Ectodermal cell (in vitro differentiated cells): ENCODE results near the gene PKD2L2. TPM values are rescaled to one million over a fixed set of nuclear protein-coding genes. Genes with fewer than 3 reads are reported as not detected.
"Not testable (repeated sequence)": the region's sequence is repeated elsewhere in the genome, so short reads cannot be mapped to it uniquely, and the experiment has no call there.

Source experiments
- H3K27ac ChIP-seq: 2 replicates; pipeline ENCODE4 v1.7.0; 2013; ENCODE audit warnings: mild to moderate bottlenecking, low read depth, low read length; ENCODE audit not compliant: insufficient read depth, poor library complexity, severe bottlenecking
- H3K27me3 ChIP-seq: 2 replicates; pipeline ENCODE4 v1.7.0; 2013; ENCODE audit warnings: mild to moderate bottlenecking, low read length; ENCODE audit not compliant: insufficient read depth, control insufficient read depth, poor library complexity, severe bottlenecking
- H3K36me3 ChIP-seq: one replicate; pipeline ENCODE4 v1.7.0; 2013; ENCODE audit warnings: low read length; ENCODE audit not compliant: control insufficient read depth, insufficient read depth
- H3K4me1 ChIP-seq: one replicate; pipeline ENCODE4 v1.7.0; 2013; ENCODE audit warnings: low read length; ENCODE audit not compliant: control insufficient read depth, insufficient read depth
- H3K4me3 ChIP-seq: 2 replicates; pipeline ENCODE4 v1.7.0; 2013; ENCODE audit warnings: low read depth, low read length, control low read depth; ENCODE audit not compliant: insufficient read depth
- H3K9me3 ChIP-seq: 2 replicates; pipeline ENCODE4 v1.7.0; 2013; ENCODE audit warnings: mild to moderate bottlenecking, low read length, moderate library complexity; ENCODE audit not compliant: control insufficient read depth
- WGBS, 2 experiments: methylation state at CpG; one replicate each; pipeline ENCODE4 v1.1.7; 2013; ENCODE audit warnings: missing lambda C conversion rate in 2 of 2; 5-methylcytosine and 5-hydroxymethylcytosine counted together
- polyA plus RNA-seq, 4 experiments: library from polyadenylated mRNA; stranded (reverse); fragments of 50-300 nt; gene quantifications; one replicate each; pipeline ENCODE4 v1.2.3, GENCODE V29; 2013

Gene PKD2L2
- not detected for polyA plus RNA-seq (2013, experiment 1 of 4)
- not detected for polyA plus RNA-seq (2013, experiment 2 of 4)
- not detected for polyA plus RNA-seq (2013, experiment 3 of 4)
- not detected for polyA plus RNA-seq (2013, experiment 4 of 4)

GRCh38 chr5:137888863-137889759 lies at the start of gene PKD2L2:
TSS of gene PKD2L2 (plus strand) at chr5:137889457. CDS start at chr5:137889492, 35 bp downstream.
- Histone ChIP-seq H3K36me3 (no peaks in the 10 kb centered on the region), H3K4me3 (peak within 1 kb of the TSS; percentile 26), H3K4me1 (peaks cover 10% of the 10 kb centered on the region), H3K27me3 (no peaks in the 10 kb centered on the region), H3K27ac (peak within 1 kb of the TSS; percentile 77), H3K9me3 (no peaks in the 10 kb centered on the region)
- 51 to 54% methylated on average over 59 of the region's 59 CpGs for WGBS, 2 experiments

- Histone ChIP-seq H3K4me3 (no peak overlapping the region), H3K27ac (no peak overlapping the region), H3K9me3 (no peaks in the 10 kb centered on the region), H3K4me1 (no peaks in the 10 kb centered on the region), H3K36me3 (no peaks in the 10 kb centered on the region), H3K27me3 (no peaks in the 10 kb centered on the region)
- 91 to 97% methylated on average over 5 of the region's 5 CpGs for WGBS, 2 experiments
Observed at GRCh38 chr5:137842296-137842695, 47.0 kb upstream of the PKD2L2 start.

- H3K4me1 ChIP-seq = no peaks in the 10 kb centered on the region
- no peak overlapping the region for H3K27ac ChIP-seq
- 93 to 94% methylated on average over 4 of the region's 4 CpGs for WGBS, 2 experiments
- no peaks in the 10 kb centered on the region for H3K36me3 ChIP-seq
- H3K9me3 ChIP-seq = no peaks in the 10 kb centered on the region
- no peaks in the 10 kb centered on the region for H3K27me3 ChIP-seq
- no peak overlapping the region for H3K4me3 ChIP-seq
Observed at GRCh38 chr5:137843676-137844299, 45.5 kb upstream of the PKD2L2 start.

- no peaks in the 10 kb centered on the region for H3K9me3 ChIP-seq
- H3K36me3 ChIP-seq = no peaks in the 10 kb centered on the region
- no peaks in the 10 kb centered on the region for H3K4me1 ChIP-seq
- H3K27me3 ChIP-seq = no peaks in the 10 kb centered on the region
- H3K27ac ChIP-seq = no peak overlapping the region
- no peak overlapping the region for H3K4me3 ChIP-seq
Observed at GRCh38 chr5:137845472-137845871, 43.8 kb upstream of the PKD2L2 start.

GRCh38 chr5:137847687-137848086 lies 41.6 kb upstream of the PKD2L2 start:
- no peaks in the 10 kb centered on the region for H3K9me3 ChIP-seq
- no peaks in the 10 kb centered on the region for H3K36me3 ChIP-seq
- H3K27ac ChIP-seq = no peak overlapping the region
- H3K4me3 ChIP-seq = no peak overlapping the region
- no peaks in the 10 kb centered on the region for H3K27me3 ChIP-seq
- WGBS, 2 experiments = 91 to 94% methylated on average over 6 of the region's 6 CpGs
- no peaks in the 10 kb centered on the region for H3K4me1 ChIP-seq

- H3K4me1 ChIP-seq, H3K27ac ChIP-seq, H3K4me3 ChIP-seq, H3K9me3 ChIP-seq, H3K27me3 ChIP-seq, H3K36me3 ChIP-seq: not testable (repeated sequence)
Observed at GRCh38 chr5:137853165-137853564, 36.1 kb upstream of the PKD2L2 start.

GRCh38 chr5:137856201-137856600 lies 33.1 kb upstream of the PKD2L2 start:
- H3K36me3 ChIP-seq = no peaks in the 10 kb centered on the region
- WGBS, 2 experiments = 91 to 96% methylated on average over 3 of the region's 3 CpGs
- H3K4me3 ChIP-seq = no peak overlapping the region
- H3K4me1 ChIP-seq = no peaks in the 10 kb centered on the region
- H3K27ac ChIP-seq = no peak overlapping the region
- no peaks in the 10 kb centered on the region for H3K9me3 ChIP-seq
- H3K27me3 ChIP-seq = no peaks in the 10 kb centered on the region

GRCh38 chr5:137856916-137857862 lies 32.1 kb upstream of the PKD2L2 start:
- 90 to 91% methylated on average over 5 of the region's 5 CpGs for WGBS, 2 experiments
- Histone ChIP-seq H3K4me3 (no peak overlapping the region), H3K4me1 (no peaks in the 10 kb centered on the region), H3K9me3 (no peaks in the 10 kb centered on the region), H3K27me3 (no peaks in the 10 kb centered on the region), H3K27ac (no peak overlapping the region), H3K36me3 (no peaks in the 10 kb centered on the region)

- no peak overlapping the region for H3K27ac ChIP-seq
- H3K4me3 ChIP-seq = no peak overlapping the region
- WGBS, 2 experiments = 82 to 100% methylated on average over 1 to 2 of the region's 3 CpGs
Observed at GRCh38 chr5:137858223-137858916, 30.9 kb upstream of the PKD2L2 start.

More at GRCh38 chr5:137858223-137858916, 30.9 kb upstream of the PKD2L2 start:
- no peaks in the 10 kb centered on the region for H3K4me1 ChIP-seq
- no peaks in the 10 kb centered on the region for H3K9me3 ChIP-seq
- H3K27me3 ChIP-seq = no peaks in the 10 kb centered on the region
- no peaks in the 10 kb centered on the region for H3K36me3 ChIP-seq
